Left kidney (tissue), 2 donors: Measurements from ENCODE around the gene HOXA11. TPM values are rescaled to one million over a fixed set of nuclear protein-coding genes. Genes with fewer than 3 reads are reported as not detected.
A peak's percentile ranks its signal among the peaks of the same experiment; 100 is the strongest.

Experiments
- DNase-seq: peaks from one replicate; pipeline ENCODE4 v3.0.0-alpha.2; 2013
- polyA plus RNA-seq: library from polyadenylated mRNA; unstranded; fragments of 120-200 nt; gene quantifications from one replicate; pipeline ENCODE4 v1.2.1, GENCODE V29; 2013; ENCODE audit not compliant: insufficient read length

Gene HOXA11
- polyA plus RNA-seq, 1 donor = 32.2 TPM

DNA sequence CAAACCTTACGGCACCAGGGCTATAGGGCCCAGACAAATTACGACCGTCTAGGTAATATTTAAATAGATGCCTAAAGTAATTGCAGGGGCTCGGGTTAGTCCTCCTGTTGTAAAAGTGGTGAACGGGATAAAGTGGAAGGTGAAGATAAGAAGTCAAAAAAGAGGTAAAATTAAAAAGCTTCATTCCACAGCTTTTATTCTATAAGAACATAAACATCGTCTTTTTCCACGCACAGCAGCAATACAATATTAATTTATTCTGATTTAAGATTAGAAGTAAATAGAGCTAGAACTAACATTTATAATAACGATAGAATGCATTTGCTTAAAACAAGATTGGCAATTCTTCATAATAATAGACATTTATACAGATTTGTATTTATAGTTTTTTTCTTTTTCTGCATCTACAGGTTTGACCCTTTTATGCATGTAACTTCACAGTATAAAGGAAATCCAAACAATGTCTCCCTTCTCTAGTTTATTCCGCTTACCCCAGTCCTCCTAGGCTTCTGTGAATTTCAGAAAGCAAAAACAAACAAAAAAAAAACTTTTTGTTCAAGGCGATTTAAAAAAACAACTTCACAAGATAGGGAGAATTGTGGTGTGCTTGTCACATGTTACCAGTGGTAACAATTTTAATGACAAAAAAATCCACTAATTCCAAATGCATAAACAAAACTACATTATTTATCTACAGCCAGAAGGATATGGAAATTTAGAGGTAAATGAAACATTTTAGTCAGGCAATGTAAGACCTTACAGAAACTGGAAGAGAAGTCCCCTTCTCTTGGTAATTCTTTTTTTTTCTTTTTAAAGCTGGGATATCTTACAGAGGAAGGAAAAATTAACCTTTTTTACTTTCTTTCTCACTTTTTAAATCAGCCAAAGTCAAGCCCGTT, 14.4 kb downstream of the HOXA11 start:
- DNase-seq = no peak

- DNase-seq = no peak
Measured at GRCh38 chr7:27169658-27170425, 15.2 kb downstream of the HOXA11 start.

GRCh38 chr7:27168265-27168947, 16.6 kb downstream of the HOXA11 start:
- DNase-seq = no peak

- DNase-seq = no peak
Measured at GRCh38 chr7:27167916-27168264, 17.1 kb downstream of the HOXA11 start.

- no peak for DNase-seq
Measured at GRCh38 chr7:27166531-27167505, 18.2 kb downstream of the HOXA11 start.

DNA sequence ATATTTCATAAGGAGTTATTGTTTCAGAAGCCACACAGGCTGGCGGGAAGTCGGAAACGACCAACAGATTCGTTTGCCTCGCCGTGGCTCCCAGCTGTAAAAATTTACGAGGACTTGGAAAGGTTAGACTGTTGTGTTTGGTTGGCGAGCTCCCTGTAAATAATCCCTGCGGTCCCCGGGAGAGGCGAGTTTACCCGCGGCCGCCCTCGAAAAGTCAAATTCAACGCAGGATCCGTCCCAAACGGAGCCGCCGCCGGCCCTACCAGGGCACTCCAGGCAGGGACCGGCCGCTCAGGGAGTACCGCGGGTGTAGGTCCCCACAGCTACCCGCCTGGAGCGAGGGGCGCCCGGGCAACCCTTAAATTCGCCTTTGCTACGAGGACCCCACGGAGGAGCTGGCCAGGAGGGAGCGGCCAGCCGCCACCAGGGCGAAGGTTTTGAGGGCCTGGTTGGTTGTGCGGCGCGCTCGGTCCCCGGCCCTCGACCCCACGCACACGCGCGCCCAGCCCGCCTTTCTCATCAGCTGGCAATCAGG, 19.0 kb downstream of the HOXA11 start:
- DNase-seq = peak; percentile 91

DNA sequence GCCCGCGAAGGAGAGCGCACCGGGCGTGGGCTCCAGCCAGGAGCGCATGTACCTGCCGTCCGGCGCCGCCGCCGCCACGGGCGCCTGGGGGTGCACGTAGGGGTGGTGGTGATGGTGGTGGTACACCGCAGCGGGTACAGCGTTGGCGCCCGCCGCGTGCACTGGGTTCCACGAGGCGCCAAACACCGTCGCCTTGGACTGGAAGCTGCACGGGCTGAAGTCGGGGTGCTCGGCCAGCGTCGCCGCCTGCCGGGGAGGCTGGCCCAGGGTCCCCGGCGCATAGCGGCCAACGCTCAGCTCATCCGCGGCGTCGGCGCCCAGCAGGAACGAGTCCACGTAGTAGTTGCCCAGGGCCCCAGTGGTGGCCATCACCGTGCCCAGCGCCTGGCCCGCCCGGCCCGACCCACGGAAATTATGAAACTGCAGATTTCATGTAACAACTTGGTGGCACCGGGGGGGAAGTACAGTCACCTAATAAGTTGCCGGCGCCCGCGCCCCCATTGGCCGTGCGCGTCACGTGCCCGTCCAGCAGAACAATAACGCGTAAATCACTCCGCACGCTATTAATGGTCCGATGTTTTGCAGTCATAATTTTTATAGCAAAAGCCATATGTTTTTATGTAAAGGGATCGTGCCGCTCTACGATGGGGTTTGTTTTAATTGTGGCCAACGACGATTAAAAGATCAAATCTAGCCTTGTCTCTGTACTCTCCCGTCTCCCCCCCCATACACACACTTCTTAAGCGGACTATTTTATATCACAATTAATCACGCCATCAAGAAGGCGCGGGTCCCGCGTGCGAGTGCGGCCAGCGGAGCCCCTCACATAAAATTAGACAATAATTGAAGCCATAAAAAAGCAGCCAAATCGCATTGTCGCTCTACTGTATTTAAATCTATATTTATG, 19.7 kb downstream of the HOXA11 start, which contains the start of gene HOXA9:
TSS of gene HOXA9 (minus strand) at position 449 of the 907 bp plus-strand sequence. CDS start at position 369, 80 bp downstream.
- DNase-seq = peak; percentile 93

- no peak for DNase-seq
Measured at GRCh38 chr7:27164367-27165088, 20.5 kb downstream of the HOXA11 start.

- no peak for DNase-seq
Measured at GRCh38 chr7:27164045-27164366, 21.0 kb downstream of the HOXA11 start.

GRCh38 chr7:27163288-27164044, 21.6 kb downstream of the HOXA11 start:
- no peak for DNase-seq

- DNase-seq = no peak
Measured at GRCh38 chr7:27162561-27163287, 22.3 kb downstream of the HOXA11 start.

GRCh38 chr7:27161721-27162560, 23.1 kb downstream of the HOXA11 start:
- DNase-seq = no peak

DNA sequence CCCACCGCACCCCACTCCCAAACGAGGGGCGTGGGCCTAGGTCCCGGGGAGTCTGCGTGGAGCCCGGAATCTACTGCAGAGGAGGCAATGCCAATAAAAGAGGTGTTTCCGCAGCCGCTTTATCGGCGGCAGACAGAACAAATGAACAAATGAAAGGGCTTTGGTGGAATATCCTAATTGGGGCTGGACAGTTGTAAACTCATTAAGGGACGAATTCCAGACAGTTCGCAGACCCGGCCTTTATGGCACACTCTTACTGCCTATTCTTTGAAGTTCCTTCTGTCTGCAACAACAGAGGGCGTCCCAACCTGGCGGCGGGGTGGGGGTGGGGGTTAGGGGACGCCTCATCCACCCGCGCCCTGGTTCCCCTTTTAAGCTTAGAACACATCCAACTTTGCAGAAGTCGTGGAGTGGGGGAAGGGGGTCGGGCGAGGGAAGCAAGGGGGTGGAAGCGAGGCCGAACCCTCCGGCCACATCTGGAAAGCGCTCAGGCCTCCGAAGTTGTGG, 23.8 kb downstream of the HOXA11 start:
- DNase-seq = no peak

GRCh38 chr7:27160546-27161213, 24.4 kb downstream of the HOXA11 start:
- DNase-seq = peak; percentile 93

- DNase-seq = no peak
Measured at GRCh38 chr7:27160145-27160545, 24.9 kb downstream of the HOXA11 start.
